Hepatocyte (in vitro differentiated cells): ENCODE measurements around the gene LBX2. TPM values are rescaled to one million over a fixed set of nuclear protein-coding genes. Genes with fewer than 3 reads are reported as not detected.

Source experiments
- DNase-seq: peaks from one replicate; pipeline ENCODE4 v3.0.0-alpha.2; 2016; ENCODE audit warnings: low spot score
- H2AFZ ChIP-seq: fragments of 200-600 bp; sonication (generic); 2 replicates; pipeline ENCODE4 v1.6.0; 2016; ENCODE audit warnings: antibody characterized with exemption, mild to moderate bottlenecking
- H3K27ac ChIP-seq: fragments of 200-600 bp; sonication (generic); 2 replicates; pipeline ENCODE4 v1.5.1; 2016; ENCODE audit warnings: mild to moderate bottlenecking
- H3K27me3 ChIP-seq: fragments of 200-600 bp; sonication (generic); 2 replicates; pipeline ENCODE4 v1.6.1; 2016
- H3K36me3 ChIP-seq: fragments of 200-600 bp; sonication (generic); replicated peaks from 2 replicates; pipeline ENCODE4 v1.5.1; 2016; ENCODE audit warnings: low read depth; ENCODE audit not compliant: insufficient read depth
- H3K4me1 ChIP-seq: fragments of 200-600 bp; sonication (generic); 2 replicates; pipeline ENCODE4 v1.5.1; 2016; ENCODE audit warnings: mild to moderate bottlenecking, moderate library complexity; ENCODE audit not compliant: insufficient read depth
- H3K4me2 ChIP-seq: fragments of 200-600 bp; sonication (generic); 2 replicates; pipeline ENCODE4 v1.6.0; 2016
- H3K4me3 ChIP-seq: fragments of 200-600 bp; sonication (generic); 2 replicates; pipeline ENCODE4 v1.5.1; 2016; ENCODE audit warnings: mild to moderate bottlenecking
- H3K79me2 ChIP-seq: fragments of 200-600 bp; sonication (generic); 2 replicates; pipeline ENCODE4 v1.6.0; 2017; ENCODE audit warnings: mild to moderate bottlenecking
- H3K9me2 ChIP-seq: fragments of 200-600 bp; sonication (generic); replicated peaks from 2 replicates; pipeline ENCODE4 v1.6.0; 2017; ENCODE audit warnings: mild to moderate bottlenecking; ENCODE audit not compliant: insufficient read depth
- H3K9me3 ChIP-seq: fragments of 200-600 bp; sonication (generic); 2 replicates; pipeline ENCODE4 v1.5.1; 2016; ENCODE audit warnings: low read depth, mild to moderate bottlenecking
- H4K20me1 ChIP-seq: fragments of 200-600 bp; sonication (generic); 2 replicates; pipeline ENCODE4 v1.6.0; 2016; ENCODE audit warnings: mild to moderate bottlenecking; ENCODE audit not compliant: insufficient read depth, poor library complexity, severe bottlenecking
- EZH2 ChIP-seq: fragments of 200-600 bp; sonication (generic); IDR thresholded peaks from 2 replicates; pipeline ENCODE4 v1.6.1; 2016; ENCODE audit warnings: antibody characterized with exemption, mild to moderate bottlenecking, borderline replicate concordance
- EZH2phosphoT487 ChIP-seq: fragments of 200-600 bp; sonication (generic); IDR thresholded peaks from one replicate; pipeline ENCODE4 v1.6.1; 2018; ENCODE audit warnings: antibody characterized with exemption, mild to moderate bottlenecking, low read depth, moderate library complexity; ENCODE audit not compliant: unreplicated experiment, severe bottlenecking
- WGBS: methylation state at CpG from one replicate; pipeline ENCODE4 v1.1.6; 2016; ENCODE audit warnings: low lambda C conversion rate; ENCODE audit errors: missing lambda C conversion rate; 5-methylcytosine and 5-hydroxymethylcytosine counted together
- polyA plus RNA-seq: library from polyadenylated mRNA; unstranded; fragments of >200 nt; fragmentation: Nextera tagmentation; extraction: Ambion mirVana; gene quantifications from 2 replicates; pipeline ENCODE4 v1.2.1, GENCODE V29; 2016
- total RNA-seq: library from RNA; depleted of rRNA; stranded (reverse); fragments of >200 nt; gene quantifications from 2 replicates; pipeline ENCODE4 v1.2.3, GENCODE V29; 2014
- TF ChIP-seq, protein P1 (sequence below): fragments of 200-600 bp; sonication (generic); IDR thresholded peaks from 2 replicates; pipeline ENCODE4 v1.5.1; 2016; ENCODE audit warnings: antibody characterized with exemption, mild to moderate bottlenecking; ENCODE audit not compliant: poor library complexity

The LBX2 gene
- total and polyA plus RNA-seq, 2 experiments from 2014 or later: 2.5 to 5.2 TPM

DNA sequence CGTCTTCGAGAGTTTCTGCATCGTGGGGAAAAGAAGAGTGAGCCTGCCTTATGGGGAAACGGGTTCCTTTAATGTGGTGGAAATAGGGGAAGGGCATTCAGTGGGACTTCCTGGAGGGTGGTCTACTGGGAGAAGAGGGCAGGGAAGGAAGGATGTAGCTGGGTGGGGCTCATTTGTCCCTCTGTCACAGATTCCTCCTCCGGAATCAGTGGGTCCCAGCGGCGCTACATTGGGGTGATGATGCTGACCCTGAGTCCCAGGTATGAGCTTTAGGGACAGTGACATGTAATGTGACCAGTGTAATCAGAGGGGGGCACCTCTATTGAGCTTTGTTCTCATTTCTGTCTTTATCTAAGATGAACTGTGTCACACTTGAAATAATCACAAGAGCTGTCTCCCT lies 32.3 kb upstream of the LBX2 start:
- no peaks in the 10 kb centered on the region for H3K4me1 ChIP-seq
- H2AFZ ChIP-seq: no peak overlapping the region
- WGBS: 90% methylated on average over 7 of the region's 7 CpGs
- H3K79me2 ChIP-seq: peaks cover 32% of the 10 kb centered on the region
- no peaks in the 10 kb centered on the region for H3K9me2 ChIP-seq
- TF ChIP-seq EZH2 (no peak), EZH2phosphoT487 (no peak)
- TF ChIP-seq, protein P1, sequence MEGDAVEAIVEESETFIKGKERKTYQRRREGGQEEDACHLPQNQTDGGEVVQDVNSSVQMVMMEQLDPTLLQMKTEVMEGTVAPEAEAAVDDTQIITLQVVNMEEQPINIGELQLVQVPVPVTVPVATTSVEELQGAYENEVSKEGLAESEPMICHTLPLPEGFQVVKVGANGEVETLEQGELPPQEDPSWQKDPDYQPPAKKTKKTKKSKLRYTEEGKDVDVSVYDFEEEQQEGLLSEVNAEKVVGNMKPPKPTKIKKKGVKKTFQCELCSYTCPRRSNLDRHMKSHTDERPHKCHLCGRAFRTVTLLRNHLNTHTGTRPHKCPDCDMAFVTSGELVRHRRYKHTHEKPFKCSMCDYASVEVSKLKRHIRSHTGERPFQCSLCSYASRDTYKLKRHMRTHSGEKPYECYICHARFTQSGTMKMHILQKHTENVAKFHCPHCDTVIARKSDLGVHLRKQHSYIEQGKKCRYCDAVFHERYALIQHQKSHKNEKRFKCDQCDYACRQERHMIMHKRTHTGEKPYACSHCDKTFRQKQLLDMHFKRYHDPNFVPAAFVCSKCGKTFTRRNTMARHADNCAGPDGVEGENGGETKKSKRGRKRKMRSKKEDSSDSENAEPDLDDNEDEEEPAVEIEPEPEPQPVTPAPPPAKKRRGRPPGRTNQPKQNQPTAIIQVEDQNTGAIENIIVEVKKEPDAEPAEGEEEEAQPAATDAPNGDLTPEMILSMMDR: no peak
- no peaks in the 10 kb centered on the region for H3K9me3 ChIP-seq
- H4K20me1 ChIP-seq: peaks cover 7% of the 10 kb centered on the region
- H3K27ac ChIP-seq: no peak overlapping the region
- no peaks in the 10 kb centered on the region for H3K27me3 ChIP-seq
- no peak for DNase-seq
- H3K4me3 ChIP-seq: no peak overlapping the region
- H3K4me2 ChIP-seq: no peak overlapping the region
- no peaks in the 10 kb centered on the region for H3K36me3 ChIP-seq

GRCh38 chr2:74530239-74531187 lies 31.1 kb upstream of the LBX2 start:
- peak; percentile 48 for DNase-seq
- WGBS: 7% methylated on average over 48 of the region's 54 CpGs

DNA sequence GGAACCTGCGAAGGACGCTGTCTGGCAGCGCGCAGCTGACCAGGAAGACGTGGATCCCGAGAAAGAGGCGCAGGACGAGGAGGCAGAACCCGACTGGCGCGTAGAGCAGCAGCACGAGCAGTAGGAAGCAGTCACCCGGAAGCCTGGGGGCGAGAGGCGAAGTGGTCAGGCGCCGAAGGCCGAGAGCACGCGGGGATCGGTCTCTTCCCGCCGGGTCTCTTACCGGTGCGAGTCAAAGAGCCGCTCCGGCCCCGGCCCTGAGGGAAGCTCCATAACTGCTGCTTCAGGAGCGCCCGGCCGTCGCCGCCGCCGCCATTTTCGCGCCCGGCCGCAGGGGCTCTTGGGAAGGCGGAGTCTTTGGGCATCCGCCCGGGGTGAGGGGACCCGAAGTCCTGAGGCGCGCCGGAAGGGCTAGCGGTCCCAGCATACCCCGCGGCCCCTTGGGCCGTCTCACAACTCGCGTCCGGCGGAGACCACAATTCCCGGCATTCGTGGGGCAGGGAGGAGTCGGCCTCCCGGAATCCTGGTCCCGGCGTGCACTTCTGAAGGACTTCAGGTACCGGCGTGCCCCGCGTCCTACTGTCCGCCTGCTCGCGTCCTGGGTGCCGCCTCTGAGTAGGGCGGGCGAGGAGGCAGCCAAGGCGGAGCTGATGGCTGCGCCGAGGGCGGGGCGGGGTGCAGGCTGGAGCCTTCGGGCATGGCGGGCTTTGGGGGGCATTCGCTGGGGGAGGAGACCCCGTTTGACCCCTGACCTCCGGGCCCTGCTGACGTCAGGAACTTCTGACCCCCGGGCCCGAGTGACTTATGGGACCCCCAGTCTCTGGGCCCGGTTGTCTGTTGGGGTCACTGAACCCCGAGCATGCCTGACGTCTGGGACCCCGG lies 30.2 kb upstream of the LBX2 start, which contains the start of the genes AUP1 and HTRA2:
Gene AUP1 (minus strand): TSS at position 350 of the 882 bp plus-strand sequence. CDS start 77 bp downstream, at position 273.
Gene HTRA2 (plus strand): TSS at position 577 of the 882 bp plus-strand sequence. CDS start 74 bp downstream, at position 651.
- WGBS: 1% methylated on average over 76 of the region's 87 CpGs
- peak within 1 kb of the TSS; percentile 65 for H2AFZ ChIP-seq
- peak within 1 kb of the TSS; percentile 90 for H3K4me3 ChIP-seq
- H3K27ac ChIP-seq: peak within 1 kb of the TSS; percentile 89
- TF ChIP-seq EZH2: no peak
- TF ChIP-seq, protein P1: no peak
- no peak for TF ChIP-seq EZH2phosphoT487
- no peaks in the 10 kb centered on the region for H3K9me3 ChIP-seq
- peak; percentile 99 for DNase-seq
- peaks cover 32% of the 10 kb centered on the region for H3K79me2 ChIP-seq
- peak within 1 kb of the TSS; percentile 97 for H3K4me2 ChIP-seq
- no peaks in the 10 kb centered on the region for H3K9me2 ChIP-seq
- no peaks in the 10 kb centered on the region for H3K27me3 ChIP-seq
- H4K20me1 ChIP-seq: peaks cover 7% of the 10 kb centered on the region
- no peaks in the 10 kb centered on the region for H3K4me1 ChIP-seq
- no peaks in the 10 kb centered on the region for H3K36me3 ChIP-seq

More at GRCh38 chr2:74530239-74531187, 31.1 kb upstream of the LBX2 start:
- H3K4me1 ChIP-seq: no peaks in the 10 kb centered on the region
- no peaks in the 10 kb centered on the region for H3K36me3 ChIP-seq
- H3K27ac ChIP-seq: peak overlapping the region; percentile 12
- peaks cover 32% of the 10 kb centered on the region for H3K79me2 ChIP-seq
- no peaks in the 10 kb centered on the region for H3K27me3 ChIP-seq
- peaks cover 7% of the 10 kb centered on the region for H4K20me1 ChIP-seq
- TF ChIP-seq, protein P1: no peak
- TF ChIP-seq EZH2phosphoT487: no peak
- TF ChIP-seq EZH2: no peak
- no peaks in the 10 kb centered on the region for H3K9me3 ChIP-seq
- H3K4me3 ChIP-seq: peak overlapping the region; percentile 90
- H3K4me2 ChIP-seq: peak overlapping the region; percentile 94
- peak overlapping the region; percentile 65 for H2AFZ ChIP-seq
- H3K9me2 ChIP-seq: no peaks in the 10 kb centered on the region
